ENCODE measurements around the gene STARD13. TPM values are rescaled to one million over a fixed set of nuclear protein-coding genes. Genes with fewer than 3 reads are reported as not detected.
A peak's percentile ranks its signal among the peaks of the same experiment; 100 is the strongest.

STARD13 gene
- total RNA-seq, 2 experiments from 2014 or later = not detected

DNA sequence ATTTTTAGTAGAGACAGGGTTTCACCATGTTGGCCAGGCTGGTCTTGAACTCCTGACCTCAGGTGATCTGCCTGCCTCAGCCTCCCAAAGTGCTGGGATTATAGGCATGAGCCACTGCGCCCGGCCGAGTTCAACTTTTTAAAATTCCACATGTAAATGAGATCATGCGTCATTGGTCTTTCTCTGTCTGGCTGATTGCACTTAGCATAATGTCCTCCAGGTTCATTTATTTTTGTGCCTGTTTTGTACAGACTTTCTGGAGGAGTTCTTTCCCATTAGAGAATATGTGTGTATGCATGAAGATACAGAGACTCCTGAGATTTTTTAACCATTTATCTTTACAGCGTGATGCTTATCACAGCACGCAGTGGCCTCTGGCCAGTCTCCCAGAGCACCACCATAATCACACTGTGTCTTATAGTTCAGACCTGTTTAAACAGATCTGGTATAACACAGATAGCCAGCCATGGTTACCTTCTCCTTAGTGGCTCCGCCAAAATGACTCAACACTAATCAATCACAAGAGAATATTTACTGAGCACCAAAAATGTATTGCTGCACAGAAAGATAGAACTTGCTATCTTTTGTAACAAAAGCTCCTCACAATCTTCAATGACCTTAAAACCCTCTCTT lies 11.4 kb upstream of the STARD13 start:
- DNase-seq (no peak), ATAC-seq (no peak)
- Mint-ChIP-seq H3K4me3 (no peak overlapping the region), H3K36me3 (ENCODE audit: low read depth) (no peaks in the 10 kb centered on the region), H3K4me1 (ENCODE audit: low read depth) (no peaks in the 10 kb centered on the region), H3K27ac (no peak overlapping the region), H3K27me3 (ENCODE audit: low read depth) (peaks cover 4% of the 10 kb centered on the region), H3K9me3 (ENCODE audit: insufficient read depth) (no peaks in the 10 kb centered on the region)
- POLR2A ChIA-PET = no interaction called here
- CTCF ChIA-PET = no interaction called here

DNA sequence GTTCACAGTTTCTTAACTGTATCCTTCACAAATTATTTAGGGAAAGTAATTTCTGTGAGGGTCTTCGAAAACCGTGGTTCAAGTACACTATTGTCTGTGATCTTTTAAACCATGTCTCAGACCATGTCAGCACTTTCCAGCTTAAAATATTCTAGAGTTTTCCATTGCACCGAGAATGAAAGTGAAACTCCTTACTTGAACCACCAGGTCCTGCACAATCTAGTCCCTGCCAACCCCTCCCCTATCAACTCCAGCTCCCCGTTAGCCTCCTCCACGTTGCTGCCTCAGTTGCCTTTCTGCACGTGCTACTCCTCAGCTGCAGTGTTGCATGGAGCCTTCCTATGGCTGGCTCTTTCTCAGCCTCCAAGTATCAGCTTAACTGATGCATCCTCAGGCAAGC lies 7.2 kb upstream of the STARD13 start:
- ChIA-PET CTCF (interaction anchor here (1.7 kb wide), 1 partner anchor 64 kb away, joined by 4 read pairs; no protein-coding TSS in a partner anchor), POLR2A (no interaction called here)
- no peak for DNase-seq
- Mint-ChIP-seq H3K27ac (no peak overlapping the region), H3K27me3 (ENCODE audit: low read depth) (peaks cover 6% of the 10 kb centered on the region), H3K36me3 (ENCODE audit: low read depth) (no peaks in the 10 kb centered on the region), H3K9me3 (ENCODE audit: insufficient read depth) (no peaks in the 10 kb centered on the region), H3K4me3 (no peak overlapping the region), H3K4me1 (ENCODE audit: low read depth) (no peaks in the 10 kb centered on the region)
- no peak for ATAC-seq

DNA sequence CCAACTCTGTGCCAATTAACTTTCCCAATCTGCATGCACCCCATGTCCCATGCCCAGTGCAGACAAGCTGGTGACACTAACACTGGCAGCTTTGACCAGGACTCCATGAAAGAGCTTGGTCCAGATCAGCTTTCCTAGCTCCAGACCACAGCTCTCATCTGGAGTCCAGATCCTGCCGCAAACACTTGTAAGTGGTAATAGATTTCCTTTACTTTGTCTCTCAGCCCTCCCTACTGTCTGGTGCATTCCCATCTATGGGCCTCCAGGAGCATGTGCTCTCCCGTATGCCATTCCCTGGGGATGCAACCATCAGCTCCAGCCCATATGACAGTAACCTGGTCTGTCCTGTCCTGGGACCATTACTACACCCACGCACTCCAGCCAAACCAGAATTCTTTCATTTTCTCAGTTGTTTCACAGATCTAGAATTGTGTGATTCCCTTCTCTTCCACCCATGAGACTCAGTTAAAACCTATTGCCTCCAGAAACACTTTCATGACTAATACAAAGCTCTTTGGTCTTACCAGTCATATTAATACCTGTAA lies 4.9 kb upstream of the STARD13 start:
- H3K9me3 Mint-ChIP-seq (ENCODE audit: insufficient read depth) = no peaks in the 10 kb centered on the region
- no peaks in the 10 kb centered on the region for H3K36me3 Mint-ChIP-seq (ENCODE audit: low read depth)
- peaks cover 5% of the 10 kb centered on the region for H3K4me1 Mint-ChIP-seq (ENCODE audit: low read depth)
- ChIA-PET CTCF (no interaction called here), POLR2A (no interaction called here)
- H3K27me3 Mint-ChIP-seq (ENCODE audit: low read depth) = peaks cover 20% of the 10 kb centered on the region
- ATAC-seq = no peak
- no peak for DNase-seq
- H3K27ac Mint-ChIP-seq = no peak overlapping the region
- H3K4me3 Mint-ChIP-seq = no peak overlapping the region

DNA sequence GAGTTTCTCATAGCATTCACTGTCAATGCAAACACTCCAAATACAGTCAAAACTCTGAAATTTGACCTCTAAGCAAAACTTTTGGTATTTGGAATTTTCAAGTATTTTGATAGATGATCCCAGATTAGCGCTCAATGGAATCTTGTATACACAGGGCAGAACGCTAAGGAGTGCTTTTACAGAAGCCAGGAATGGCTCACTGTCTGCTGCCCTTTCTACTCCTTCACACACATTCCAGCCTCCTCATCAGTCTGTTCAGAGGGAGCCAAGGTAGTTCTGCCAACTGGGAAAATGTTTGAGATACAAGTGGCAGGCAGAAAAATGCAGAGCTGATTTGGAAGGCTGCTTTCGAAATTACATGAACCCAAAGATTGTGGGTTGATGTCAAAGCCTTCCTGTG lies 4.4 kb upstream of the STARD13 start:
- peaks cover 25% of the 10 kb centered on the region for H3K27me3 Mint-ChIP-seq (ENCODE audit: low read depth)
- H3K4me3 Mint-ChIP-seq = no peak overlapping the region
- no peak overlapping the region for H3K27ac Mint-ChIP-seq
- no peak for DNase-seq
- ChIA-PET POLR2A (no interaction called here), CTCF (no interaction called here)
- ATAC-seq = no peak
- H3K4me1 Mint-ChIP-seq (ENCODE audit: low read depth) = peaks cover 10% of the 10 kb centered on the region
- no peaks in the 10 kb centered on the region for H3K9me3 Mint-ChIP-seq (ENCODE audit: insufficient read depth)
- H3K36me3 Mint-ChIP-seq (ENCODE audit: low read depth) = no peaks in the 10 kb centered on the region

DNA sequence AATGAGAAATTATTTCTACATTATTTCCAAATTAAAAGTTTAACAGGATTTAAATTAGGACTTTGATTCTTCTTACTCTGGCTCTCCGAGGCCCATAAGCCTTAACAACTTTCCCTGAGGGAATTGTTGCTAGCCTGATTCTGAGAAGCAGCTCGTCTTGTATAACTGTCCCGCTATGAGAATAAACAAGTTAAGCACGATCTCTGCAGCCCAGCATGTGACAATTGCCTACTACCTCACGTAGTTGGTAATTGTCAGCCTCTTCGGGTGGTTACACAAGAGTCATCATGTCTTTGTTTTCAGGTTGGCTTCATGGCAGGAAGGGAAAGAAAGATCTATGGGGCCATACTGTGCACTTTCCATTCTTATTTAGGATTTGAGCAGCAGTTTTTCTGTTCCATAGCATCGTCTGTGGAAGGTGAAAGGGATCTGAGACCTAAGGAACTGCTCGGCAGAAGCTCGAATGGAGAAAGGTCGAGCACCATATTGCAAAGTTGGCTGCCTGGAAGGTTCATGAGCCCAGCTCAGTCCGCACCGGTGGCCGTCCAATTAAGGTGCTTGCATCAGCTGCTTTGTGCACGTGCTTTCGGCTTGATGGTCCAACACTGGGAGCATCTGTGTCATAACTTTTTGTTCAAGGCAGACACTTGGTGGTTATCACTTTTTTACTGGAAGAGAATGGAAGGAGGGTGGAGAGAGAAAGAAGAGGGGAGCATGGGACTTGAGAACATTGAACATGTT lies 1.8 kb upstream of the STARD13 start:
- Mint-ChIP-seq H3K4me3 (no peak overlapping the region), H3K36me3 (ENCODE audit: low read depth) (no peaks in the 10 kb centered on the region), H3K9me3 (ENCODE audit: insufficient read depth) (no peaks in the 10 kb centered on the region), H3K27me3 (ENCODE audit: low read depth) (peaks cover 35% of the 10 kb centered on the region), H3K27ac (no peak overlapping the region), H3K4me1 (ENCODE audit: low read depth) (peaks cover 11% of the 10 kb centered on the region)
- ATAC-seq = no peak
- DNase-seq = no peak
- ChIA-PET CTCF (interaction anchor here (0.6 kb wide), 1 partner anchor 12 kb away, joined by 3 read pairs; no protein-coding TSS in a partner anchor), POLR2A (no interaction called here)

DNA sequence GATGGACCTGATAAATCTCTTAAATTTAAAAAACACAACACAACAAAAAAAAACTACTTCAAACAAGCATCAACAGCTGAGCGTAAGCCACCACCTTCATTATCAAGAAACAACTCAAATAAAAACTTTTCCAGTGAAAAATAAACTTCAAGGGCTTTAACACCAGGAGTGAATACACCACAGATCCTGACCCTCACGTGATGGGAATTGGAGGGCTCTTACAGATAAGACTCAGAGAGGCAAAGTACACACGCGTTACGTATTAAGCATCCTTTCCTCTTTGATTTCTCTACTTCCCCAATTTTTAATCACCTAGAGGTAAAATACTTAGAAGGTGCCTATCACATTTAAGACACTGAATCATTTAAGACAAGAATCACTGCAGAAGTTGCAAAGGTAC lies 573 bp upstream of the STARD13 start:
- Mint-ChIP-seq H3K36me3 (ENCODE audit: low read depth) (no peaks in the 10 kb centered on the region), H3K9me3 (ENCODE audit: insufficient read depth) (no peaks in the 10 kb centered on the region), H3K27me3 (ENCODE audit: low read depth) (peaks cover 40% of the 10 kb centered on the region), H3K4me1 (ENCODE audit: low read depth) (peaks cover 11% of the 10 kb centered on the region), H3K27ac (no peak overlapping the region), H3K4me3 (peak overlapping the region; percentile 61)
- no peak for DNase-seq
- POLR2A ChIA-PET = no interaction called here
- CTCF ChIA-PET = no interaction called here
- ATAC-seq = no peak

DNA sequence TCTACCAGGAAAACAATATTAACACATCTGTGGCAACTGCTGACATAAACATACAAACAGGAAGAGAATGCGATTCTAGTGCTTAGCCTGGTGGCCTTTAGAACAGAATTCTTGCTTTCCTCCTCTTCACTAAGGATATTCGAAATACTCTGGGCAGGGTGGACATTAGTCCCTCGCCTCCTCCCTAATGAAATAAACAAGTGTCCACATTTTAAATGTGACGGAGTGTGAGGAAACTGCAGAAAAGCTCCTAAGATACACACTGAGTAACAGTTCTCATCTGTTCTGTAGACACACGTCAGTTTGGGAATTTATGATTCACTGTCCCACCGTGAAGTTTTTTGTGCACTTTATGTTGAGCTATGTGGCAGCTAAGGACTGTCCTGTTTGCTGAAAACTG lies 639 bp downstream of the STARD13 start:
- no peak overlapping the region for H3K4me3 Mint-ChIP-seq
- no peaks in the 10 kb centered on the region for H3K9me3 Mint-ChIP-seq (ENCODE audit: insufficient read depth)
- peaks cover 40% of the 10 kb centered on the region for H3K27me3 Mint-ChIP-seq (ENCODE audit: low read depth)
- no peak for ATAC-seq
- peaks cover 11% of the 10 kb centered on the region for H3K4me1 Mint-ChIP-seq (ENCODE audit: low read depth)
- CTCF ChIA-PET = no interaction called here
- no peaks in the 10 kb centered on the region for H3K36me3 Mint-ChIP-seq (ENCODE audit: low read depth)
- POLR2A ChIA-PET = no interaction called here
- no peak for DNase-seq
- H3K27ac Mint-ChIP-seq = no peak overlapping the region

DNA sequence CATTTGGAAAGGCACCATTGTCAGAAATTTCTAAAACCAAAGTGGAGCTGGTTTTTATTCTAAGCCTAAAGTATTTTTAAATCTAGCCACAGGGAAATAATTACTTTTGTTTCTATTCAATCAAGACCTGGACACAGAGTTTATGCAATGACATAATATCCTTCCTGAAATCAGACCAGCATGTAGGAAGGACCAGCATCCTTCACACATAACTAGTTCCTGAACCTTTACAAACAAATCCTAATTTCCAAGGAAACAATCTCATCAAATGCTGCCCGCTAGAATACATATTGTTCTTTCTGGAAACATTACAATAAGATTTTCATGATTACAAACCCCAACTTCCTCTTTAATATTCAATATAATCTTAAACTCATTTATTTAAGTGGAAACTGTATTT lies 1.5 kb downstream of the STARD13 start:
- Mint-ChIP-seq H3K4me1 (ENCODE audit: low read depth) (peaks cover 11% of the 10 kb centered on the region), H3K36me3 (ENCODE audit: low read depth) (no peaks in the 10 kb centered on the region), H3K27me3 (ENCODE audit: low read depth) (peaks cover 37% of the 10 kb centered on the region), H3K9me3 (ENCODE audit: insufficient read depth) (no peaks in the 10 kb centered on the region), H3K27ac (no peak overlapping the region), H3K4me3 (no peak overlapping the region)
- DNase-seq (no peak), ATAC-seq (no peak)
- ChIA-PET CTCF (no interaction called here), POLR2A (no interaction called here)

DNA sequence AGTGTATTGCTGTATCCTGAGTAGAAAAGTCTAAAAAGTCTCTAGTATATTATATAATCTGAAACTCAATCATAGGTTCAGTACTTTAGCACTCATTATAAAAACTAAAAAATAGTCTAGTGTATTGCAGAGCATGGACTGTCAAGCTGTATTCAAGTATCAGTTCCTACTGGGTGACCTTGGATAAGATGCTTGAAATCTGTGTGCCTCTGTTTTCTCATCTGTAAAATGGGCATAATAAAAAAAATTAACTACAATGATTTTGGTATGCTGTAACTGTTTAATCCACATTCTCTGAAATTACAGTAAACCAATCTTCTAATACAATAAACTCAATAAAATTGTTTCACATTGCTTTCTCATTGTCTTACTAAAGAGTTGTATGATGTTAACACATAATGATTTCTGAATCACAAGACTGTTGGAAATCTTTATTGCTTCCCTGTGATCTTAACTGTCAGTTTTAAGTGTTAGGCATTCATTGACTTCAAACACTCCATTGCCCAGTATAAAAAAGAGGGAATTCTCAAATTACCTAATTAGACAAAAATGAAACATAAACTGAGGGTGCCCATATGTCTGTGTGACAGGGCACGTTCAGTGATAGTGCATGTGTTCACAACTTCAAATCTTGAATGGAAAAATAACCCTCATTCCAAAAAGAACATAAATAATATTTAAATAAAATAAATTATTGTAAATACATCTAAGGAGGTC lies 2.2 kb downstream of the STARD13 start:
- no peaks in the 10 kb centered on the region for H3K9me3 Mint-ChIP-seq (ENCODE audit: insufficient read depth)
- H3K27me3 Mint-ChIP-seq (ENCODE audit: low read depth) = peaks cover 35% of the 10 kb centered on the region
- no peak overlapping the region for H3K4me3 Mint-ChIP-seq
- ATAC-seq (no peak), DNase-seq (no peak)
- CTCF ChIA-PET = no interaction called here
- peaks cover 11% of the 10 kb centered on the region for H3K4me1 Mint-ChIP-seq (ENCODE audit: low read depth)
- no peak overlapping the region for H3K27ac Mint-ChIP-seq
- H3K36me3 Mint-ChIP-seq (ENCODE audit: low read depth) = no peaks in the 10 kb centered on the region
- POLR2A ChIA-PET = no interaction called here

DNA sequence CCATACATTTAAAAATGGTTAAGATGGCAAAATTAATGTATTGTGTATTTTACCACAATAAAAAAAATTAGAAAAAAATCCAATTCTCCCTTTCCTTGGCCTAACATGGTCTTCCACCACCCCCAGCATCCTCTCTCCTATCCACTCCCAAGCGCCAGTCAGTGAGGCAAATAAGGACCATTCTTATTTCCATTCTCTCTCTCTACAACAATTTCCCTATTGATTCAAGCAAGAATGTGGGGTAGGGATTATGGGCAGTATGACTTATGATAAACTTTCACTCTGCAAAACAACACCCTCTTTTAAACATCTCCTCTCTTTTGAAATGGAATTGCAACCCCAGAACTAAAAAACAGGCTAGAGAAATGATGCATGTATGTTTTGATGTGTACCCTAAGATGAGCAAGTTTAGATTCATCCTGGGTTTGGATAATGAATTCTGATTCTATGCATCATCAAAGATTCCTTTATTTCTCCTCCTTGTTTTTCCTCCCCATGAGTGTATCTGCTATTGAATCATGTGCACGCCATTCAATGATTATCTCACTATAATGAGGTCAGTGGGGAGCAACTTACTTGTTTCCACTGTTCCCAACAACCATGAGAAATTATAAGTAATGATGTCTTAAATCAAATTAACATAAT lies 3.5 kb downstream of the STARD13 start:
- Mint-ChIP-seq H3K4me3 (no peak overlapping the region), H3K27ac (no peak overlapping the region), H3K9me3 (ENCODE audit: insufficient read depth) (no peaks in the 10 kb centered on the region), H3K4me1 (ENCODE audit: low read depth) (peaks cover 11% of the 10 kb centered on the region), H3K27me3 (ENCODE audit: low read depth) (peaks cover 31% of the 10 kb centered on the region), H3K36me3 (ENCODE audit: low read depth) (no peaks in the 10 kb centered on the region)
- POLR2A ChIA-PET = no interaction called here
- DNase-seq = no peak
- ATAC-seq = no peak
- CTCF ChIA-PET = no interaction called here

DNA sequence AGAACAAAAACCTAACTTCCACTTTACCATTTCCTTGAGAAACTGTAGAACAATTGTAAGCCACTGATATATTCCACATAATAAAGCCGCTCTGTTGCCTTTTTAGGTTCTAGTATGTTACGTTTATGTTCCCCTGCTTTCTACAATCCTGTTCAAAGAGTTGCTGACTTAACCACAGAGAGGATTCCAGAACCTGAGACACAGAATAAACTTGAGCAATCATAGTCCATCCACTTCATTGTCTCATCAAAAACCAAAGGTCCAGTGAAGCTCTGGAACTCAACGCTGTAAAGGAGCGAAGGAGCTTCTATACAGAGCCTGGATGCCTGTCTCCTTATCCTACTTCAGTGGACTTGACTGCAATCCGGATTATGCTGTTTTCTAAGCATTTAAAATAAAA lies 4.6 kb downstream of the STARD13 start:
- H3K27me3 Mint-ChIP-seq (ENCODE audit: low read depth) = peaks cover 25% of the 10 kb centered on the region
- CTCF ChIA-PET = no interaction called here
- DNase-seq (no peak), ATAC-seq (no peak)
- no peak overlapping the region for H3K27ac Mint-ChIP-seq
- no peaks in the 10 kb centered on the region for H3K36me3 Mint-ChIP-seq (ENCODE audit: low read depth)
- POLR2A ChIA-PET = no interaction called here
- no peak overlapping the region for H3K4me3 Mint-ChIP-seq
- H3K9me3 Mint-ChIP-seq (ENCODE audit: insufficient read depth) = no peaks in the 10 kb centered on the region
- H3K4me1 Mint-ChIP-seq (ENCODE audit: low read depth) = peaks cover 11% of the 10 kb centered on the region
